Measurements from ENCODE around the gene FUNDC1. TPM values are rescaled to one million over a fixed set of nuclear protein-coding genes. Genes with fewer than 3 reads are reported as not detected.
"Not testable (repeated sequence)": the region's sequence is repeated elsewhere in the genome, so short reads cannot be mapped to it uniquely, and the experiment has no call there.

FUNDC1 gene, protein sequence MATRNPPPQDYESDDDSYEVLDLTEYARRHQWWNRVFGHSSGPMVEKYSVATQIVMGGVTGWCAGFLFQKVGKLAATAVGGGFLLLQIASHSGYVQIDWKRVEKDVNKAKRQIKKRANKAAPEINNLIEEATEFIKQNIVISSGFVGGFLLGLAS
- total RNA-seq = 1 to 10 TPM; 7.4 to 8.4 TPM
- long read RNA-seq, donor 1, partial matches to known transcripts = 0 of 1 reads
- long read RNA-seq, donor 1, other reads (novel, unspliced or antisense) = 0 of 1 reads
- long read RNA-seq, donor 2, partial matches to known transcripts = 0 of 4 reads
- long read RNA-seq, donor 2, other reads (novel, unspliced or antisense) = 0 of 4 reads

DNA sequence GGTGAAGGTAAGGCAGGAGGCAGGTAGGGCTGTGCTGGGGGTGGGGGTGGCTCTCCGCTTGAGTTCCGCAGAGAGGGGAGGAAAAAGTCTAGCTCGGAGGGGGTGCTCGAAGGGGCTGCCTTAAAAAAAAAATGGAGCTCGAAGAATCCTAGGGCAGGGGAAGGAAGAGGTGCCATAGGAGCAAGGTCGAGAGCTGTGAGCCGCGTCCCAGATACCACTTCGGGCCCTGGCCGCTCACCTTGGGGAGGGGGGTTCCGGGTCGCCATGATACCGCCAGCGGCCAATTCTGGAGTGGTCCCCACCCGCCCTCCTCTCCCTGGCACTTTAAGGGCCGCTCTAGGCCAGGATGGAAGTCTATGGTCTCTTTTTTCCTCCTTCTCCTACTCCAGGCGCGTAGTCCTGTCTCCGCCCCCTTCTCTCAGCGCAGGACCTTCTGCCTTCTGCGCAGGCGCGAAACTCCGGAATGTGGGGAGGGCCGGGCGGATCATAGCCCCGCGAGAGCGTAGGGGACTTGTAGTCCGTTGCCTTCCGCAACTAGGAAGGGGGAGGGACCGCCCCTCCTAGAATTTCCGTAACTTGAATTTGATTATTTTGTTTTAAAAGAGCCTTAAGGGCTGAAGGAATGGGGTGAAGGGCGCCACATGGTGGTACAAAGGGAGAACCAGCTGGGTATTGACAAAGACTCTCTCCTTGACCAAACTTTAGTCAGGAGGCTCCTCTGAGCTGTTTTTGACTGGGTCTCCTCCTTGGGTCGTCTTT lies at the start of gene FUNDC1:
Gene FUNDC1 (minus strand): TSS at position 293 of the 759 bp plus-strand sequence. CDS start 27 bp downstream, at position 266.
- intact Hi-C loops (cut with DNase I) = no loop called here

DNA sequence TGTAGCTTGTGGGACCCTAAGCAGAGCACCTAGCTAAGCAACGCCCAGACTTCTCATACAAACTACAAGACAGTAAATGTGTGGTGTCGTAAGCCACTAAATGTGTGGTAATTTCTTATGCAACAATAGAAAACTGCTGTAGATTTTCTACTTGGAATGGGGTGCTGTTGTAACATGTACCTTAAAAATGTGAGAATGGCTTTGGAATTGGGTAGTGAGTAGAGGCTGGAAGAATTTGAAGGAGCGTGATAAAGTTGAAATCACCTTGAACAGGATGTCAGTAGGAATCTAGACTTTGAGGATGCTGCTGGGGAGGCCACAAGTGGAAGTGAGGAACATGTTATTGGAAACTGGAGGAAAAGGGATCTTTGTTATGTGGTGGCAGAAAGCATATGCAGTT lies 43.2 kb upstream of the FUNDC1 start:
- no peak for DNase-seq (ENCODE audit: low spot score)
- intact Hi-C loops (cut with DNase I) = no loop called here

More for the DNA sequence above, at the start of gene FUNDC1:
- peak; percentile 99 for DNase-seq (ENCODE audit: low spot score)

DNA sequence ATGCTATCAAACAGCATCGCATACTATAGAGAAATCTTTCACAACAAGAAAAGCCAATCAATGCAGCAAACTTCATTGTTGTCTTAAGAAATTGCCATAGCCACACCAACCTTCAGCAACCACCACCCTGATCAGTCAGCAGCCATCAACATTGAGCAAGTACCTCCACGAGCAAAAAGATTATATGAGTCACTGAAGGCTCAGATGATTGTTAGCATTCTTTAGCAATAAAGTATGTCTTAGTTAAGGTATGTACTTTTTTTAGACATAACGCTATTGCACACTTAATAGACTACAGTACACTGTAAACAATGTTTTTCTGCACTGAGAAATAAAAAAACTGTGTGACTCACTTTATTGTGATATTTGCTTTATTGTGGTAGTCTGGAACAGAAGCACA lies 37.8 kb upstream of the FUNDC1 start:
- no peak for DNase-seq (ENCODE audit: low spot score)
- intact Hi-C loops (cut with DNase I) = no loop called here

DNA sequence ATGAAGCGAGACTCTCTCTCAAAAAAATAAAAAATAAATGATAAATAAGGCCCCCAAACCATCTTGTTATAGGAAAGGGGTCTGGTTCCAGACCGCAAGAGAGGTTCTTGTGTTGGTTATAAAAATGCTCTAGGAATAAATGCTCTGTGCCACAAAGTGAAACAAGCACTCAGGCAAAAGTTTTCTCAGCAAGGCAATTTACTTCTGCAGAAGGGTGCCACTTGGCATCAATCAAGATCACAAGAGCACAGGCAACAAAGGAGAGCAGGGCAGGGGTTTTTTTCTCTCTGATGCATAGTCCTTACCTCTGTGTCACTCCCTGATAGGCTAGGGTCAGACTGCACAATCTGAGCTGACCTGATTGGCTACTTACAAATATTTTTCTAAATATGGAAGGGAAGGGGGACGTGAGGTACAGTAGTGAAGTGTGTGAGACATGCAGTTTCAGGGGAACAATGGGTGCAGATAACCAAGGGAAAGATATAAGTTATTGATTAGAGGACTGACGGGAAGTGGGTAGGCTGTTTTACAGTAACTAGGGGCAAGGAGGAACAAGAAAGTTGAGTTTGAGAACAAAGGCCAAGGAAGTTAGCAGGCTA lies 29.8 kb upstream of the FUNDC1 start:
- intact Hi-C loops (cut with DNase I) = loop anchor here in 1 of 2 donors (2.0 kb wide), 1 partner anchor 44 kb away; no protein-coding TSS in a partner anchor
- DNase-seq (ENCODE audit: low spot score) = no peak

DNA sequence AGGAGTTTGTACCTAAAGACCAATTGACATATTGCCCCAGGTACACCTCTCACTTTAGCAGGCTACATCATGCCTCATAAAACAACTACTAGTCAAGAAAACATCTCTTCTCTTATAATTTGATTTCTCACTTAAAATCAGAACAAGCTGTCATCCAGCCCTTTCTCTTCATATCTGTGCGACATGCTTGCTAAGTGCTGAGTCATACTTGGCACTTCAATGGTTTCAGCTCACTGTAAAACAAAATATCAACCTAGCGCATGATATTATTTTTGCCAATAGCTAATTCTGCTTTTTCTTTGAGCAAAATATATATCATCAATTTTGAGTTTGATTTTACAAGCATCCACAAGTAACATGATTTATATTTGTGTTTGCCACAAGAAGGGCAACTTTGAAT lies 27.9 kb upstream of the FUNDC1 start:
- DNase-seq (ENCODE audit: low spot score) = no peak
- intact Hi-C loops (cut with DNase I) = no loop called here

DNA sequence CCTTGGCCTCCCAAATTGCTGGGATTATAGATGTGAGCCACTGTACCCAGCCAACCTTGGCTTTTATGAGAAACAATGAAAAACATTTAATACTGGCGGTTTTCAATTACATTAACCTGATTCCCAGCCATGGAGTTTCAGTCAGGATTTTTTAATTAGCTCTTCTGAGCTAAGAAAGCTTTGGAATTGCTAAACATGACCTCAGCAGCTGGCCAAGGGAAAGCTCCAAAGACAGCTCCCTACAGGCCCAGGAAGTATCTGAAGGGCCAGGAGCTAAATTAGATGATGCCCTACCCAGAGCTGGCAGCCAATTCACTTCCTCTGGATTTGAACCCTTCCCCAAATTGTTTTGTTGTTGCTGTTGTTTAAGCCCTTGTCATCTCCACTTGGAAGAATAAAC lies 26.5 kb upstream of the FUNDC1 start:
- DNase-seq (ENCODE audit: low spot score) = no peak
- intact Hi-C loops (cut with DNase I) = no loop called here

DNA sequence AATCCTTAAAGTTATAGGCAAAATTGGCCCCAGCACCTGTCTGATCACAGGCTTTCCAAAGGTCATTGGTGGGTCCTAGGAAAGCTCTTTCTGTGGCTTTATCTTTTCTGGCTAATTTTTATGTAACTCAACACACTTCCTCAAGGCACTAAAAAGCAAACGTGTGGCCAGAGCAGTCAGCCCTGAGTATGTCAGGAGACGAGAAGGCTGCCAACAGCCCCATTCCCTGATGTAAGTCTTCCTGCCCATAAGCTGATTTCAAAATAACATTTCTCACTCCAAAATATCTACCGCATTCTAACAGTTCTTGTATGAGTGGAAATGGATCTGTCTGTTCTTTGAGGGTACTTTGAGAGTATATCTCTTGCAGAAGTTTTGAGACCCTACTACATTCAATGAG lies 25.5 kb upstream of the FUNDC1 start:
- intact Hi-C loops (cut with DNase I) = no loop called here
- DNase-seq (ENCODE audit: low spot score) = no peak

DNA sequence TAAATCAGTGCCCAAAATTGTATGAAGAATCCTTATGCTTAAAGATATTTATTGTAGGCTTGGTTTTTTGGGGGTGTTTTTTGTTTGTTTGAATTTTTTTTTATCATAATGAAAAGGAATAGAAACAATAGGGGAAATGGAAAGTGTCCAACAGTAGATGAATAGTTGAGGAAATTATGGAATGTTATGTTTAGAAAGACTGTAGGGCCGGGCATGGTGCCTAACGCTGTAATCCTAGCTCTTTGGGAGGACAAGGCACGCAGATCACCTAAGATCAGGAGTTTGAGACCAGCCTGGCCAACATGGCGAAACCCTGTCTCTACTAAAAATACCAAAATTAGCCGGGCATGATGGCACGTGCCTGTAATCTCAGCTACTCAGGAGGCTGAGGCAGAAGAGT lies 19.2 kb upstream of the FUNDC1 start:
- DNase-seq (ENCODE audit: low spot score); intact Hi-C loops (cut with DNase I): not testable (repeated sequence)

DNA sequence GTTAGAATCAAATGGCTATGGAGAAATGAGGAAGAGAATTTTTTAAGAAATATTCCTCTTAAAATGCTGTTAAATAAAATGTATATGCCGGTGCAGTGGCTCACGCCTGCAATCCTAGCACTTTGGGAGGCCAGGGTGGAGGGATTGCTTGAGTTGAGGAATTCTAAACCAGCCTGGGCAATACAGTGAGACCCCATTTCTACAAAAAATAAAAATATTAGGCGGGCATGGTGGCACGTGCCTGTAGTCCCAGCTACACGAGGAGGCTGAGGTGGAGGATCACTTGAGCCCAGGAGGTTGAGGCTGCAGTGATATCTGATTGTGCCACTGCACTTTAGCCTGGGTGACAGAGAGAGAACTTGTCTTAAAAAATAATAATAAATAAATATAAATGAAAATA lies 7.9 kb upstream of the FUNDC1 start:
- intact Hi-C loops (cut with DNase I) = no loop called here
- DNase-seq (ENCODE audit: low spot score) = no peak

DNA sequence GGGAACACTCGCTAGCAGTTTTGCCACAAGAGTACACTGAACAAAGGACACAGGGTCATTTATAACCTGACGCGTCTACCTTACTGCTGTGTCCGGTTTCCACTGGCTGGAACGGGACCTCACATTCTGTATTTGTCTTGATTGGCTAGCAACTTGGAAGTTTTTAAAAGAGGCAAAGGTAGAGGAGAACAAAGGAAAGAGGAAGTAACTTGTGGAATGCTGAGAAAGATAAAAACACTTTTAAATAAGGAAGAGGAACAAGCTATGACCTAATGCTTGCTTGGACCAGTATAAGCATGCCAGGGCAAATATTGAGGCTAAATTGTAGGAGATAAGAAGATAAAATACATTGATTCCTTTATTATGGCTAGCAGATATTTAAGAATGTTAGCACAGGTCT lies 2.8 kb upstream of the FUNDC1 start:
- intact Hi-C loops (cut with DNase I); DNase-seq (ENCODE audit: low spot score): not testable (repeated sequence)

DNA sequence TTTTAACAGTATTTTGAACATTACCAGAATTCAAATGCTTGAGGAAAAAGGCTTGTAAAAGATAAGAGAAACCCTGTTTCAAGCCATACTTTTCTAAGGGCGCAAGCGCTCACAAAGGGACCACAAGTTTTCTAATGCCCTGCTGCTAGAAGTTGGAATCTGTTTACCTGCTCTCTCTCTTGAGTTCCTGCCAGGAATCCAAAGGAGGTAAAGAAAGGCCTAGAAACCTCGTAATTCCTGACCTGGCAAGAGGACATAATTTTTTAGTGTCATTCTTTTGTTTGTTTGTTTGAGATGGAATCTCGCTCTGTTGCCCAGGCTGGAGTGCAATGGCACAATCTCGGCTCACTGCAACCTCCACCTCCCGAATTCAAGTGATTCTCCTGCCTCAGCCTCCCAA lies 1.4 kb upstream of the FUNDC1 start:
- no peak for DNase-seq (ENCODE audit: low spot score)
- intact Hi-C loops (cut with DNase I) = no loop called here

DNA sequence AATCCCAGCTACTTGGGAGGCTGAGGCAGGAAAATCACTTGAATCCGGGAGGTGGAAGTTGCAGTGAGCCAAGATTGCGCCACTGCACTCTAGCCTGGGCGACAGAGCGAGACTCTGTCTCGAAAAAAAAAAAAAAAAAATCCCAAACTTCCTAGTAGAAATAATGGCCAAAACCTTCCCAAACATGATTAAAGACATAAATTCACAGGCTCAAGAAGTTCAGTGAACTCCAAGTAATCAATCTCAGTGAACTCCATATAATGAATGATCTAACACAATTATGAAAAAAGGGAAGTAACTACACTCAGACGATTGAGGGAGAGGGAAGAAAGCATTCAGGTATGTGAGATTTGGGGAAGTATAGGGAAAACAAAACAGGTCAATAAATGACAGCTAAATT lies 6.5 kb downstream of the FUNDC1 start:
- no peak for DNase-seq (ENCODE audit: low spot score)
- intact Hi-C loops (cut with DNase I) = no loop called here

DNA sequence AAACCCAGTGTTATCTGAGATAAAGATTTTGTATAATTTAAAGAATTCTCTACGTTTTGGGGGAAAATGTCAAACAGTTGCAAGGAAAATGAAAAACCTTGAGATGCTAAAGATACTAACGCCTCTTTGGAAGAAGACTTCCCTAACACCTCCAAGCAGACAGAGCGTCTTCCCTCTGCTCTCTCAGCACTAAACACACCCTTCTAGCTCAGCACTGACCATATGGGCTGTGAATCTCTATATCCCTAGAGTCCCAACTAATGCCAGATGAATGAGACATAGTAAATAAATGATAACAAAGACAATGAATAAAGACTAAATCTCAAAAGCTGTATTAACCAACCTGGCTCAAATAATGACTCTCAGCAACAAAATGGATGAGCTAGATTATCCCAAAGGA lies 13.3 kb downstream of the FUNDC1 start:
- no peak for DNase-seq (ENCODE audit: low spot score)
- intact Hi-C loops (cut with DNase I) = no loop called here

DNA sequence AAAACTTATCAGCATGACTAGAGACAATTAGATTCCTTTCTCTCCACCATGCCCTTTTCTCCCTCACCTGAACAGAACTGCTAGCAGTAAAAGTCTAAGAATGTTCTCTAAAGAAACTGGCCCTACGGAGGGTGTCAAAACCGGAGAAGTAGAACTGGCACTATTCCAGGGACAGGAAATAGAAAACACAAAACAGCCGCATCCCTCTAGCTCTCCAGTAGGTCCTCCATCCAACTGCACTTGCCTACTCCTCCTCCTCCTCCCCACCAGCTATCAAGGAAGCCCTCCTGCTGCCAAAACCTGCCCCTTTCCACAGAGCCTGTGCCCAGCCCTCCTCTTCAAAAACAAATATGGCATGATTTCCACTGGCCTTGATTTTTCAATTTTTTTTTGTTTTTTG lies 28.4 kb downstream of the FUNDC1 start:
- DNase-seq (ENCODE audit: low spot score) = no peak
- intact Hi-C loops (cut with DNase I) = no loop called here

DNA sequence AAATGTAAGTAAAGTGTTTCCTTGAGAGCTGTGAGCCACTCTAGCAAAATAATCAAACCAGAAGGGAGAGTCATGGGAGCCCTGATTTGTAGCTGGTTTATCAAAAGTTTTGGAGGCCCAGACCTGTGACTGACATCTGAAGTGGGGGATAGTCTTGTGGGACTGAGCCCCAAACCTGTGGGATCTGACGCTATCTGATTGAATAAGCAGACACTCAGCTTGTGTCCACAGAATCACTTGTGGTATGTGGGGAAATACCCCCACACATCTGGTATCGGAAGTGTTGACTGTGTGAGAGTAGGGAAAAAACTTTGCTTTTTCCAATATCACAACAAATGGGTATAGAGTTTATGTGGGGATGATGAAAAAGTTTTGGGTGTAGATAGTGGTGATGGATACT lies 35.4 kb downstream of the FUNDC1 start:
- intact Hi-C loops (cut with DNase I) = no loop called here
- DNase-seq (ENCODE audit: low spot score) = no peak

DNA sequence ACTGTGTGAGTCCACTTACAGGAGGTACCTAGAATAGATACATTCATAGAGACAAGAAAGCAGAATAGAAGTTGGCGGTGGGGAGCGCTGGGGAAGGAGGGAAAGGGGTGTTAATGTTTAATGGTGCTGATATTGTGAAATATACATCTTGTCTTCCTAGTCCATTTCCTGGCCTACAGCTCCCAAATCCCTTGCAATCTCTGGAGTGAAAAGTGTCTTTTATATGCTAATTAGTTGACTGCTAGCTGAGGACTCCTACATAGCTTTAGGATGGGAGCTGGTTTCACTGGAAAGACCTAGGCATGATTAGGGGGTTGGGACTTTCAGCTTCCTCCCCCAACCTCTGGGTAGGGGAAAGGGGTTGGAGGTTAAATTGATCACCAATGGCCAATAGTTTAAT lies 36.0 kb downstream of the FUNDC1 start:
- intact Hi-C loops (cut with DNase I) = no loop called here
- no peak for DNase-seq (ENCODE audit: low spot score)

DNA sequence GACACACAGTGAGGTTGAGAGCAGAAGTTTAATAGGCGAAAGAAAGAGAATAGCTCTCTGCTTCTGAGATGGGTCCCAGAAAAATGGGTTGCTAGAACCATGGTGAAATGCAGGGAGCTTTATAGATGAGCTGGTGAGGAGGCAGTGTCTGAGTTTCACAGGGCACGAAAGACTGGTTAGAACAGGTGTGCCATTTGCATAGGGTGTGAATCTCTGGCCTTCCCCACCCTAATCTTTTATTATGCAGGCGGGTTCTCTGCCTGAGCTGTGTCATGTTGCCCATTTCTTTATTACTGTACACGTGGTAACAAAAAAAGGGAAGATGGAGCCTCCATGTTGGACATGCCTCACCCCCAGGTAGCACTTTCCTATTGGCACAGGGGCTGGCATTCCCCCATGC lies 39.1 kb downstream of the FUNDC1 start:
- intact Hi-C loops (cut with DNase I) = no loop called here
- DNase-seq (ENCODE audit: low spot score) = no peak

DNA sequence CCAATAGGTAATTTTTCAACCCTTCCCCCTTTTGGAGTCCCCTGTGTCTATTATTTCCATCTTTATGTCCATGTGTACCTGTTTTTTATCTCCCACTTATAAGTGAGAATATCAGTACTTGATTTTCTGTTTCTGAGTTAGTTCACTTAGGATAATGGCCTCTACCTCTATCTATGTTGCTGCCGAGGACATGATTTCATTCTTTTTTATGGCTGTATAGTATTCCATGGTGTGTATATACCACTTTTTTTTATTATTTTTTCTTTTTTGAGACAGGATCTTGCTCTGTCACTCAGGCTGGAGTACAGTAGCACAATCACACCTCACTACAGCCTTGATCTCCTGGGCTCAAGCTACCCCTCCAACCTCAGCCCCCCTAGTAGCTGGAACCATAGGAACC lies 47.6 kb downstream of the FUNDC1 start:
- no peak for DNase-seq (ENCODE audit: low spot score)
- intact Hi-C loops (cut with DNase I) = no loop called here

DNA sequence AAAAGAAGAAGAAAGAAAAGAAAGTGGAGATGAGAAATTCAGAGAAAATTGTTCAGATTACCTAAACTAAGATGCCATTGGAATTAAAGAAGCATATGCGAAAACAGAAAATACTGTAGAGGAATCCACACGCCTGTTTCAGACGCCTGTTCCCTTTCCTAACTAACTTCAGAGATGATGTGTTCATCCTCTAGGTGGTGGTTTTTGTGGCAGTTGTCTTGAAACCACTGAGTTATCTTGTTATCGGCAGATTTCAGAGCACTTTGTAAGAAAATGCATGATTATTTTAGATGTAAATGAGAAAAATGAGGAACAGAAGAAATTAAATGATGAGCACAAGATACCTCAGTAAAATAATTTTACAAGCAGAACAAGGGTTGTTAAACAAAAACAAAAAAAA lies 48.3 kb downstream of the FUNDC1 start:
- intact Hi-C loops (cut with DNase I) = no loop called here
- DNase-seq (ENCODE audit: low spot score) = no peak

DNA sequence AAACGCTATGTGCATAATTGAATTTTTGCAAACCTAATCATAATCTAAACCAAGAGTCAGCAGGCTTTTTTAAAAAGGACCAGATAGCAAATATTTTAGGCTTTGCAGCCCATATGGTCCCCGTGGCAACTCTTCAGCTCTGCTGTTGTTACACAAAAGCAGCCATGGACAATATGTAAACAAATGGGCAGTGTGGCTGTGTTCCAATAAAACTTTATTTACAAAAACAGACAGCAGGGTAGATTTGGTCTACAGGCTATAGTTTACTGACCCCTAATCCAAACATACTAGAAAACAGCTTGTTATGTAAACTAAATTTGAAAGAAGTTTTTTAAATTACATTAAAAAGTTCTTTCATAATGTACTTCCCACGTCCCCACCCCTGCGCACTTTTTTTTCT lies 53.1 kb downstream of the FUNDC1 start:
- no peak for DNase-seq (ENCODE audit: low spot score)
- intact Hi-C loops (cut with DNase I) = no loop called here

All from posterior vena cava (tissue), 2 donors.